Progenitor cell of endocrine pancreas (in vitro differentiated cells): ENCODE data around the gene PI16. TPM values are rescaled to one million over a fixed set of nuclear protein-coding genes. Genes with fewer than 3 reads are reported as not detected.

Source experiments
- DNase-seq: peaks from one replicate; pipeline ENCODE4 v3.0.0; 2021; ENCODE audit warnings: low spot score; ENCODE audit not compliant: unreplicated experiment
- H3K27ac Mint-ChIP-seq: 2 replicates; pipeline ENCODE4 v1.8.0; 2021; ENCODE audit warnings: mild to moderate bottlenecking, moderate library complexity, mixed read lengths
- H3K27me3 Mint-ChIP-seq: 2 replicates; pipeline ENCODE4 v1.8.0; 2021; ENCODE audit warnings: mixed read lengths
- H3K36me3 Mint-ChIP-seq: 2 replicates; pipeline ENCODE4 v1.8.0; 2022; ENCODE audit warnings: mixed read lengths; ENCODE audit not compliant: insufficient read depth
- H3K4me1 Mint-ChIP-seq: 2 replicates; pipeline ENCODE4 v1.8.0; 2021; ENCODE audit warnings: low read depth, mixed read lengths
- H3K4me3 Mint-ChIP-seq: 2 replicates; pipeline ENCODE4 v1.8.0; 2021; ENCODE audit warnings: low read depth, mild to moderate bottlenecking, moderate library complexity, mixed read lengths
- H3K9me3 Mint-ChIP-seq: 2 replicates; pipeline ENCODE4 v1.8.0; 2021; ENCODE audit warnings: low read depth, mixed read lengths
- CTCF ChIP-seq: fragments of 200-600 bp; sonication (generic); IDR thresholded peaks from one replicate; pipeline ENCODE4 v1.5.0; 2021; ENCODE audit warnings: antibody characterized with exemption, mild to moderate bottlenecking; ENCODE audit not compliant: unreplicated experiment
- total RNA-seq: library from RNA; stranded (reverse); gene quantifications from 2 replicates; pipeline ENCODE4 v1.2.1, GENCODE V29; 2021

Gene PI16
- total RNA-seq, 1 donor from 2014 or later, result not detected

DNA sequence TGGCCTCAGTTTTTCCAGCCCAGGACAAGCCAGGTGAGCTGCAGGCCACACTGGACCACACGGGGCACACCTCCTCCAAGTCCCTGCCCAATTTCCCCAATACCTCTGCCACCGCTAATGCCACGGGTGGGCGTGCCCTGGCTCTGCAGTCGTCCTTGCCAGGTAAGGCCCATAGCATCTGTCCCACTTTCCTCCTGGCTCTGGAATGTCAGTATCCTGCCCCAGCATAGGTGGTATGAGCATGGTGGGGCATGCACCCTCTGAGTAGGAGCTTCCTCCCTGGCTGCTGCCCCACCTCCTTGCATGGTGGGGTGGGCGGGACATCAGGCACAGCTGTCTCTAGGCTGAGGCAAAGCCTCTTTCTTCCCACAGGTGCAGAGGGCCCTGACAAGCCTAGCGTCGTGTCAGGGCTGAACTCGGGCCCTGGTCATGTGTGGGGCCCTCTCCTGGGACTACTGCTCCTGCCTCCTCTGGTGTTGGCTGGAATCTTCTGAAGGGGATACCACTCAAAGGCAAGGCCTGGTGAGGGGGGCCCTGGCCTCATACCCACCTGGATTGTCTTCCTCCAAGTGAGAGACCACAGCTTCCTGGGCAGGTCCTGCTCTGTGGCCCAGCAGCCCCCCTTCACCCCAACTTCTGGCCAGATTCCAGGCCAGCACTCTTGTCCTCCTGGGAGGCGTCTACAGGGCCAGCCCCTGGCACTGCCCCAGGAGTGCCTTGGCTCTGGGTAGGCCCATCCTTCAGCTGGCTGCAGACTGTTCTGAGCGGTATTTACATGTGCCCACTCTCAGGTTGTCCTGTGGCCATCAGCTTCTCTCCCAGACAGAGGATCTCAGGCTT, 9.1 kb downstream of the PI16 start:
- no peaks in the 10 kb centered on the region for H3K27me3 Mint-ChIP-seq
- H3K9me3 Mint-ChIP-seq, result no peaks in the 10 kb centered on the region
- DNase-seq, result no peak
- peaks cover 10% of the 10 kb centered on the region for H3K36me3 Mint-ChIP-seq
- H3K4me1 Mint-ChIP-seq, result peaks cover 3% of the 10 kb centered on the region
- H3K27ac Mint-ChIP-seq, result no peak overlapping the region
- no peak for TF ChIP-seq CTCF
- no peak overlapping the region for H3K4me3 Mint-ChIP-seq

DNA sequence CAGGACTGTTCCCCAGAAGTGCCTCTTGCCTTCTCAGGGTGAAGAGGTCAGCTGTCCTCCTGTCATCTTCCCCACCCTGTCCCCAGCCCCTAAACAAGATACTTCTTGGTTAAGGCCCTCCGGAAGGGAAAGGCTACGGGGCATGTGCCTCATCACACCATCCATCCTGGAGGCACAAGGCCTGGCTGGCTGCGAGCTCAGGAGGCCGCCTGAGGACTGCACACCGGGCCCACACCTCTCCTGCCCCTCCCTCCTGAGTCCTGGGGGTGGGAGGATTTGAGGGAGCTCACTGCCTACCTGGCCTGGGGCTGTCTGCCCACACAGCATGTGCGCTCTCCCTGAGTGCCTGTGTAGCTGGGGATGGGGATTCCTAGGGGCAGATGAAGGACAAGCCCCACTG, 9.8 kb downstream of the PI16 start:
- DNase-seq, result no peak
- TF ChIP-seq CTCF, result no peak

DNA sequence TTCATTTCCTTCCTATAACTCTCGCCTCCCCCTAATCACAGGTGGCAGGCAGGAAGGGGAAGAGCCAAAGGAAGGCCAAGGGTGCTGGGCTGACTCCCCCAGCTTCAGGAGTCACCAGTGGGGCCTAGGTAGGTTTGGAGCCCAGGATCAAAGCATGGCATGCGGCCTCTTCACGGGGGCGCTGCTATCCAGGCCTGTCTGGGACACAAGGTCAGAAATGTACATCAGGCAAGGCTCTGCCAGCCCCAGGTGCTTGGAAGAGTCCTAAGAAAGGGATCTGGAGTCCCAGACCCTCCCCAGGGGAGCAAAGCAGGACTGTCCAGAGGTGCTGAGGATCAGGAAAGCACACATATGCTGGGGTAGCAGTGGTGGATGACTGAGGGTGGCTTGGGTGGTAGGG, 10.4 kb downstream of the PI16 start:
- H3K4me1 Mint-ChIP-seq, result peaks cover 3% of the 10 kb centered on the region
- H3K4me3 Mint-ChIP-seq, result no peak overlapping the region
- peaks cover 14% of the 10 kb centered on the region for H3K36me3 Mint-ChIP-seq
- TF ChIP-seq CTCF, result no peak
- H3K27ac Mint-ChIP-seq, result no peak overlapping the region
- no peaks in the 10 kb centered on the region for H3K27me3 Mint-ChIP-seq
- DNase-seq, result no peak
- no peaks in the 10 kb centered on the region for H3K9me3 Mint-ChIP-seq

More for the DNA sequence above, 9.8 kb downstream of the PI16 start:
- no peak overlapping the region for H3K27ac Mint-ChIP-seq
- no peaks in the 10 kb centered on the region for H3K9me3 Mint-ChIP-seq
- peaks cover 11% of the 10 kb centered on the region for H3K36me3 Mint-ChIP-seq
- H3K4me3 Mint-ChIP-seq, result no peak overlapping the region
- H3K27me3 Mint-ChIP-seq, result no peaks in the 10 kb centered on the region
- H3K4me1 Mint-ChIP-seq, result peaks cover 3% of the 10 kb centered on the region

- no peak for TF ChIP-seq CTCF
- H3K9me3 Mint-ChIP-seq, result no peaks in the 10 kb centered on the region
- H3K27me3 Mint-ChIP-seq, result no peaks in the 10 kb centered on the region
- no peak overlapping the region for H3K4me3 Mint-ChIP-seq
- H3K36me3 Mint-ChIP-seq, result peaks cover 16% of the 10 kb centered on the region
- peak overlapping the region; percentile 59 for H3K27ac Mint-ChIP-seq
- no peak for DNase-seq
- H3K4me1 Mint-ChIP-seq, result no peaks in the 10 kb centered on the region
These were observed 12.8 kb downstream of the PI16 start for GRCh38 chr6:36967301-36967700.

DNA sequence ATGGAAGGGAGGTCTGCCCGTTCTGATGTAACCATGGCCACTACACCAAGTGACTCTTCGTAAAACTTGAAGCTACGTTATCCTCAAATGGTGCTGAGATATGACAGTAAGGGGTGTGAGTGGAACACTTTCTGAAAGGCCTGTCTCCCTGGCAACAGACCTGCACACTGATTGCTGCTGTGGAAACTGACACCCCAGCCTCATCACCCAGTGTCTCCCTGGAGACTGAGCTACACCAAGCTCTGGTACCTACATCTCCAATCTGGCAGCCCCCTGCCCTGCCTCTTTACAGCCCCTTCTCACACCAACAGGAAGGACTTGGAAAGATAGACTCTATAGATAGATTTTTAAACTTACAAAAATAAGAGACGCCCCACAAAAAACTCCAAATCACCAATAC, 13.2 kb downstream of the PI16 start:
- TF ChIP-seq CTCF, result no peak
- H3K4me3 Mint-ChIP-seq, result no peak overlapping the region
- DNase-seq, result no peak
- no peak overlapping the region for H3K27ac Mint-ChIP-seq
- H3K27me3 Mint-ChIP-seq, result no peaks in the 10 kb centered on the region
- H3K4me1 Mint-ChIP-seq, result no peaks in the 10 kb centered on the region
- no peaks in the 10 kb centered on the region for H3K9me3 Mint-ChIP-seq
- H3K36me3 Mint-ChIP-seq, result peaks cover 17% of the 10 kb centered on the region
